ENCODE measurements around the gene IFI30.

The IFI30 gene

GRCh38 chr19:18173572-18174288 is at the start of gene IFI30:
IFI30 (plus strand) TSS chr19:18173813; CDS start chr19:18173842, 29 bp downstream.
- H3K4me1 ChIP-seq (ENCODE audit: control insufficient read depth, insufficient read depth, low read length), result peaks cover 12% of the 10 kb centered on the region
- peak within 1 kb of the TSS; percentile 64 to 71 for H3K9ac ChIP-seq (ENCODE audit: low read length in 2 of 2)
- no peaks in the 10 kb centered on the region for H3K27me3 ChIP-seq (ENCODE audit: control insufficient read depth in 1 of 2, insufficient read depth in 2 of 2, low read length in 2 of 2)
- H3K36me3 ChIP-seq (ENCODE audit: control insufficient read depth in 2 of 2, insufficient read depth in 2 of 2, low read length in 2 of 2), result peaks cover 3% of the 10 kb centered on the region in 2 donors
- no peak within 1 kb of the TSS for H3K27ac ChIP-seq (ENCODE audit: low read length)
- H3K4me3 ChIP-seq (ENCODE audit: low read length in 2 of 2), result peak within 1 kb of the TSS; percentile 82 to 88
- no peaks in the 10 kb centered on the region for H3K9me3 ChIP-seq (ENCODE audit: control insufficient read depth in 2 of 2, low read length in 2 of 2)

GRCh38 chr19:18123819-18124218 is 49.8 kb upstream of the IFI30 start:
- H3K36me3 ChIP-seq (ENCODE audit: control insufficient read depth in 2 of 2, insufficient read depth in 2 of 2, low read length in 2 of 2), result peaks cover 0 to 5% of the 10 kb centered on the region in 2 donors
- no peaks in the 10 kb centered on the region for H3K27me3 ChIP-seq (ENCODE audit: control insufficient read depth in 1 of 2, insufficient read depth in 2 of 2, low read length in 2 of 2)
- no peak overlapping the region for H3K4me3 ChIP-seq (ENCODE audit: low read length in 2 of 2)
- no peak overlapping the region for H3K27ac ChIP-seq (ENCODE audit: low read length)
- peaks cover 5% of the 10 kb centered on the region for H3K4me1 ChIP-seq (ENCODE audit: control insufficient read depth, insufficient read depth, low read length)
- H3K9ac ChIP-seq (ENCODE audit: low read length in 2 of 2), result no peak overlapping the region
- H3K9me3 ChIP-seq (ENCODE audit: control insufficient read depth in 2 of 2, low read length in 2 of 2), result no peaks in the 10 kb centered on the region

- H3K4me1 ChIP-seq (ENCODE audit: control insufficient read depth, insufficient read depth, low read length), result no peaks in the 10 kb centered on the region
- H3K9ac ChIP-seq (ENCODE audit: low read length in 2 of 2), result no peak overlapping the region
- no peaks in the 10 kb centered on the region for H3K27me3 ChIP-seq (ENCODE audit: control insufficient read depth in 1 of 2, insufficient read depth in 2 of 2, low read length in 2 of 2)
- H3K27ac ChIP-seq (ENCODE audit: low read length), result no peak overlapping the region
- H3K9me3 ChIP-seq (ENCODE audit: control insufficient read depth in 2 of 2, low read length in 2 of 2), result no peaks in the 10 kb centered on the region
- H3K4me3 ChIP-seq (ENCODE audit: low read length in 2 of 2), result no peak overlapping the region
- H3K36me3 ChIP-seq (ENCODE audit: control insufficient read depth in 2 of 2, insufficient read depth in 2 of 2, low read length in 2 of 2), result peaks cover 0 to 5% of the 10 kb centered on the region in 2 donors
Observed at GRCh38 chr19:18126097-18126496, 47.5 kb upstream of the IFI30 start.

DNA sequence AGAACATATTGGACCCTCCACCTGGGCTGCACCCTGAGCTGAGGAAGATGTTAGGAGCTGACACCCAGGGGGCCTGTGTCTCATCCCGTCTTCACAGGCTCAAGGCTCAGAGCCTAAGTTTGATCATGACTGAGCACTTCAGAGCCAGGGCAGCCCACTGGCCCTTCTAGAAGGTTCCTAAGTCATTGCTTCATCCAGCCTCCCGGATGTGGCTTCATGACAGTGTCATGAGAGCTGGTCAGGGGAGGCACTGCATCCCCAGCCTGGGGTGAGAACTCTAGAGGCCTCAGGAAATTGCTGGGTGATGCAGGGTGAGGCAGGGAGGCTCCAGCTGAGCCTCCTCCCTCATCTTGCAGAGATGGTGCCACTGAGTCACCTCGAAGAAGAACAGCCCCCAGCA is 45.6 kb upstream of the IFI30 start:
- H3K27me3 ChIP-seq (ENCODE audit: control insufficient read depth in 1 of 2, insufficient read depth in 2 of 2, low read length in 2 of 2), result no peaks in the 10 kb centered on the region
- H3K4me3 ChIP-seq (ENCODE audit: low read length in 2 of 2), result no peak overlapping the region
- no peak overlapping the region for H3K27ac ChIP-seq (ENCODE audit: low read length)
- no peaks in the 10 kb centered on the region for H3K4me1 ChIP-seq (ENCODE audit: control insufficient read depth, insufficient read depth, low read length)
- H3K9ac ChIP-seq (ENCODE audit: low read length in 2 of 2), result no peak overlapping the region
- peaks cover 2 to 10% of the 10 kb centered on the region in 2 donors for H3K36me3 ChIP-seq (ENCODE audit: control insufficient read depth in 2 of 2, insufficient read depth in 2 of 2, low read length in 2 of 2)
- H3K9me3 ChIP-seq (ENCODE audit: control insufficient read depth in 2 of 2, low read length in 2 of 2), result no peaks in the 10 kb centered on the region

DNA sequence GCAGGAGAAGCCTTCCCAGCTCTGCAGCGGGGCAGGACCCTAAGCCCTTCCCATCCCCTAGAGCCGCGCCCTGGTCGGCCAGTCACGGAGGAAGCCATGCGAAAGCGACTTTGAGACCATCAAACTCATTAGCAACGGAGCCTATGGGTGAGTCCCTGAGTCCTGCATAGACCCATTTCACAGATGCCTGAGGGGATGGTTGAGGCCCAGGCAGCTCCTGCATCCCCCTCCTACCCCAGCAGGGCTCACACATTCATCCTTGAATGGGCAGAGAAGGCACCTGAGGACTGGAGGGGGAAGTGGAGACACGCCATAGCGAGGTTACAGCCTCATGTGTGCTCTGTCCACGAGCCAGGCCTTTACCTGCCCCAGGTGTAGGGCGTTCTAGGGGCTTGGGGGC is 44.8 kb upstream of the IFI30 start:
- peaks cover 2 to 10% of the 10 kb centered on the region in 2 donors for H3K36me3 ChIP-seq (ENCODE audit: control insufficient read depth in 2 of 2, insufficient read depth in 2 of 2, low read length in 2 of 2)
- H3K27me3 ChIP-seq (ENCODE audit: control insufficient read depth in 1 of 2, insufficient read depth in 2 of 2, low read length in 2 of 2), result no peaks in the 10 kb centered on the region
- H3K4me3 ChIP-seq (ENCODE audit: low read length in 2 of 2), result no peak overlapping the region

DNA sequence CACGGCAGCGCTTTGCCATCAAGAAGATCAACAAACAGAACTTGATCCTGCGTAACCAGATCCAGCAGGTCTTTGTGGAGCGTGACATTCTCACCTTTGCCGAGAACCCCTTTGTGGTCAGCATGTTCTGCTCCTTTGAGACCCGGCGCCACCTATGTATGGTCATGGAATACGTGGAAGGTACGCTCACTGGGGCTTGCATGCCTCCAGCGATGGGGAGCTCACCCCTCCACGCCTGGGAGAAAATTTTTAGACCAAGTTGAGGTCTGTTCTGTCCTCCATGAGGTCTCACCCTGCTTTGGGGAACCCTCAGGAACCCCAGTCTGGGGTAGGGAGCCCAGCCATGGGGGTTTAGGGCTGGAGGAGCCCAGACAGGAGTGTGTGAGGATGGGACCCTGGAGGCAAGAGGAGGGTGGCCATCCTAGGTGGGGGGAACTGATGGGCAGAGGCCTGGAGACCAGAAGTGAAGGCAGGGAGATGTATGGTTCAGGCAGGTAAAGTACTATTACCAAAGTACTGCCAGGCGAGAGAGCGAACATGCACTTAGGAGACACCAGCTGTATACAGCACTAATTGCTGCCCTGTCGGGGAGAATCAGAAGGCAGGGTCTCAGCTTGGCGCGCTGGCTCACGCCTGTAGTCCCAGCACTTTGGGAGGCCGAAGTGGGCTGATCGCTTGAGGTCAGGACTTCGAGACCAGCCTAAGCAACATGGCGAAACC is 42.9 kb upstream of the IFI30 start:
- peaks cover 2 to 5% of the 10 kb centered on the region in 2 donors for H3K36me3 ChIP-seq (ENCODE audit: control insufficient read depth in 2 of 2, insufficient read depth in 2 of 2, low read length in 2 of 2)
- no peaks in the 10 kb centered on the region for H3K4me1 ChIP-seq (ENCODE audit: control insufficient read depth, insufficient read depth, low read length)
- no peaks in the 10 kb centered on the region for H3K9me3 ChIP-seq (ENCODE audit: control insufficient read depth in 2 of 2, low read length in 2 of 2)
- no peak overlapping the region for H3K4me3 ChIP-seq (ENCODE audit: low read length in 2 of 2)
- no peak overlapping the region for H3K9ac ChIP-seq (ENCODE audit: low read length in 2 of 2)
- no peaks in the 10 kb centered on the region for H3K27me3 ChIP-seq (ENCODE audit: control insufficient read depth in 1 of 2, insufficient read depth in 2 of 2, low read length in 2 of 2)
- H3K27ac ChIP-seq (ENCODE audit: low read length), result no peak overlapping the region

More for the DNA sequence above, 44.8 kb upstream of the IFI30 start:
- Histone ChIP-seq H3K9me3 (ENCODE audit: control insufficient read depth in 2 of 2, low read length in 2 of 2) (no peaks in the 10 kb centered on the region), H3K4me1 (ENCODE audit: control insufficient read depth, insufficient read depth, low read length) (no peaks in the 10 kb centered on the region), H3K9ac (ENCODE audit: low read length in 2 of 2) (no peak overlapping the region), H3K27ac (ENCODE audit: low read length) (no peak overlapping the region)

- H3K36me3 ChIP-seq (ENCODE audit: control insufficient read depth in 2 of 2, insufficient read depth in 2 of 2, low read length in 2 of 2), result peaks cover 2 to 5% of the 10 kb centered on the region in 2 donors
- no peak overlapping the region for H3K4me3 ChIP-seq (ENCODE audit: low read length in 2 of 2)
- H3K27ac ChIP-seq (ENCODE audit: low read length), result no peak overlapping the region
- H3K9ac ChIP-seq (ENCODE audit: low read length in 2 of 2), result no peak overlapping the region
- no peaks in the 10 kb centered on the region for H3K9me3 ChIP-seq (ENCODE audit: control insufficient read depth in 2 of 2, low read length in 2 of 2)
- H3K4me1 ChIP-seq (ENCODE audit: control insufficient read depth, insufficient read depth, low read length), result no peaks in the 10 kb centered on the region
- no peaks in the 10 kb centered on the region for H3K27me3 ChIP-seq (ENCODE audit: control insufficient read depth in 1 of 2, insufficient read depth in 2 of 2, low read length in 2 of 2)
Observed at GRCh38 chr19:18131841-18132596, 41.6 kb upstream of the IFI30 start.

DNA sequence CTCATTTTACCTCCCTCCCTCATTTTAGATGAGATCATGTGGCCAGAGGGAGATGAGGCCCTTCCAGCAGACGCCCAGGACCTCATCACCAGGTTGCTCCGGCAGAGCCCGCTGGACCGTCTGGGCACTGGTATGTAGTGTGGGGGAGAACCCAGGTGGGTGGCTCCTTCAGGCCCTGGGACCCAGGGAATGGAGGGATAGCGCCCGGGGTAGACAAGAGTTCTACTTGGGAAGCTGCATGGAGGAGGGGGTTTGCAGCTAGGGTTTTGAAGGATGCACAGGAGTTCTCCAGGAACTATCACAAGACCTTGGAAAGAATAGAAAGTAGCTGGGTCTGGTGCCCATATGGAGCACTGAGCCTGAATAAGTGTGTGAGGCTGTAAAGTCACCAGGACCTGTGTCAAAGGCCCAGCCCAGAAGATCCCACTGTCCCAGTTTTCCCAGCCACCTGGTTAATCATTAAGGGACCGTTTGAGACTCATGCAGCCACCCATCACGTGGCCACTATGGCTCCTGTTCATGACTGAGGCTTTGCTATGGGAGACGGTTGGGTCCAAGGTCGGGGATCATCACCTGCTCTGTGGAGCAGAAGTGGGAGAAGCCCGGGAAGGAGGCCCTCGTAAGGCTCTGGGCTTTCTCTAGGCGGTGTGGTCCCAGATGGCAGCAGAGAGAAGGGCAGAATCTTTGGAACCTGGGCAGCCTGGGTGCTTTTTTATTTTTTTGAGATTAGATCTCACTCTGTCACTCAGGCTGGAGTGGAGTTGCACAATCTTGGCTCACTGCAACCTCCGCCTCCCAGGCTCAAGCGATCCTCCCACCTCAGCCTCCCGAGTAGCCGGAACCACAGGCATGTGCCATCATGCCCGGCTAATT is 37.7 kb upstream of the IFI30 start:
- no peak overlapping the region for H3K27ac ChIP-seq (ENCODE audit: low read length)
- peaks cover 2 to 8% of the 10 kb centered on the region in 2 donors for H3K36me3 ChIP-seq (ENCODE audit: control insufficient read depth in 2 of 2, insufficient read depth in 2 of 2, low read length in 2 of 2)

DNA sequence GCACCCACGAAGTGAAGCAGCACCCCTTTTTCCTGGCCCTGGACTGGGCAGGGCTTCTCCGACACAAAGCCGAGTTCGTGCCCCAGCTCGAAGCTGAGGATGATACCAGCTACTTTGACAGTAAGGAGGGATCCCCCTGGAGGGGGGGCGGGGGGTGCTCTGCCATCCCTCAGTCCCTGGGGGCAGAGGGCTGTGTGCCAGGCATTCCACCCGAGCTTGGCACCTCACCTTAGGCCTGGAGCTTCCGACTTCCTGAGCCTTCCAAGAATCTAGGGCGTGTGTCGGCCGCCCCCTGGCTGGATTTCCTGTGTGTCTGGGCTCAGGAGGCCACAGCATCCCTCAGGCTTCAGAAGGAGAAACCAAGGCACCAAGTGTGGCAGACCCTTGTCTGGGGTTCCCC is 36.4 kb upstream of the IFI30 start:
- H3K36me3 ChIP-seq (ENCODE audit: control insufficient read depth in 2 of 2, insufficient read depth in 2 of 2, low read length in 2 of 2), result peaks cover 2 to 10% of the 10 kb centered on the region in 2 donors
- no peak overlapping the region for H3K27ac ChIP-seq (ENCODE audit: low read length)

More for the DNA sequence above, 37.7 kb upstream of the IFI30 start:
- H3K4me3 ChIP-seq (ENCODE audit: low read length in 2 of 2), result no peak overlapping the region
- no peaks in the 10 kb centered on the region for H3K27me3 ChIP-seq (ENCODE audit: control insufficient read depth in 1 of 2, insufficient read depth in 2 of 2, low read length in 2 of 2)
- no peak overlapping the region for H3K9ac ChIP-seq (ENCODE audit: low read length in 2 of 2)
- no peaks in the 10 kb centered on the region for H3K9me3 ChIP-seq (ENCODE audit: control insufficient read depth in 2 of 2, low read length in 2 of 2)
- no peaks in the 10 kb centered on the region for H3K4me1 ChIP-seq (ENCODE audit: control insufficient read depth, insufficient read depth, low read length)

More for the DNA sequence above, 36.4 kb upstream of the IFI30 start:
- H3K4me3 ChIP-seq (ENCODE audit: low read length in 2 of 2), result no peak overlapping the region
- H3K9ac ChIP-seq (ENCODE audit: low read length in 2 of 2), result no peak overlapping the region
- no peaks in the 10 kb centered on the region for H3K27me3 ChIP-seq (ENCODE audit: control insufficient read depth in 1 of 2, insufficient read depth in 2 of 2, low read length in 2 of 2)
- H3K4me1 ChIP-seq (ENCODE audit: control insufficient read depth, insufficient read depth, low read length), result no peaks in the 10 kb centered on the region
- no peaks in the 10 kb centered on the region for H3K9me3 ChIP-seq (ENCODE audit: control insufficient read depth in 2 of 2, low read length in 2 of 2)
